Activated CD4-positive, alpha-beta memory T cell treated with anti-CD3 and anti-CD28 coated beads for 36 hours (primary cell): ENCODE results near the gene TEX264. TPM values are rescaled to one million over a fixed set of nuclear protein-coding genes. Genes with fewer than 3 reads are reported as not detected.

ENCODE experiments used
- CTCF ChIA-PET: fragments of 350-600 bp; sonication (Branson Sonifier 250); formaldehyde crosslinking; loops from one replicate; lab custom pipeline; 2021; ENCODE audit warnings: antibody characterized with exemption, inconsistent platforms; lab: Charles Lee
- POLR2A ChIA-PET: fragments of 350-600 bp; sonication (Branson Sonifier 250); formaldehyde crosslinking; loops from one replicate; lab custom pipeline; 2021; ENCODE audit warnings: antibody characterized with exemption; lab: Charles Lee
- DNase-seq: peaks from one replicate; pipeline ENCODE4 v3.0.0-alpha.2; 2020
- H3K27ac Mint-ChIP-seq: one replicate; pipeline ENCODE4 v1.8.0; 2021; ENCODE audit warnings: mixed read lengths
- H3K27me3 Mint-ChIP-seq: one replicate; pipeline ENCODE4 v1.8.0; 2021; ENCODE audit warnings: mixed read lengths
- H3K36me3 Mint-ChIP-seq: one replicate; pipeline ENCODE4 v1.8.0; 2021; ENCODE audit warnings: mixed read lengths
- H3K4me1 Mint-ChIP-seq: one replicate; pipeline ENCODE4 v1.8.0; 2021; ENCODE audit warnings: low read depth, mixed read lengths
- H3K4me3 Mint-ChIP-seq: one replicate; pipeline ENCODE4 v1.8.0; 2021; ENCODE audit warnings: mild to moderate bottlenecking, mixed read lengths
- H3K9me3 Mint-ChIP-seq: one replicate; pipeline ENCODE4 v1.8.0; 2021; ENCODE audit warnings: mixed read lengths
- intact Hi-C: fragments of 100-400 bp; cut with micrococcal nuclease; formaldehyde crosslinking; loops from one replicate; pipeline ENCODE4 v1.15.1; 2023
- total RNA-seq, 2 experiments: library from RNA; stranded (reverse); gene quantifications; one replicate each; pipeline ENCODE4 v1.2.3, GENCODE V29; 2021

Gene TEX264
- total RNA-seq, 2 experiments from 2014 or later: 44.9 to 45.2 TPM

GRCh38 chr3:51659942-51660341 is 11.1 kb upstream of the TEX264 start:
- no peak overlapping the region for H3K27ac Mint-ChIP-seq
- ChIA-PET CTCF (interaction anchor here (0.7 kb wide), 1 partner anchor 10 kb away, joined by 3 read pairs; no protein-coding TSS in a partner anchor), POLR2A (no interaction called here)
- no peak overlapping the region for H3K4me3 Mint-ChIP-seq
- H3K36me3 Mint-ChIP-seq: peaks cover 41% of the 10 kb centered on the region
- intact Hi-C loops: no loop called here
- no peaks in the 10 kb centered on the region for H3K9me3 Mint-ChIP-seq
- no peaks in the 10 kb centered on the region for H3K27me3 Mint-ChIP-seq
- H3K4me1 Mint-ChIP-seq: no peaks in the 10 kb centered on the region
- DNase-seq: no peak

DNA sequence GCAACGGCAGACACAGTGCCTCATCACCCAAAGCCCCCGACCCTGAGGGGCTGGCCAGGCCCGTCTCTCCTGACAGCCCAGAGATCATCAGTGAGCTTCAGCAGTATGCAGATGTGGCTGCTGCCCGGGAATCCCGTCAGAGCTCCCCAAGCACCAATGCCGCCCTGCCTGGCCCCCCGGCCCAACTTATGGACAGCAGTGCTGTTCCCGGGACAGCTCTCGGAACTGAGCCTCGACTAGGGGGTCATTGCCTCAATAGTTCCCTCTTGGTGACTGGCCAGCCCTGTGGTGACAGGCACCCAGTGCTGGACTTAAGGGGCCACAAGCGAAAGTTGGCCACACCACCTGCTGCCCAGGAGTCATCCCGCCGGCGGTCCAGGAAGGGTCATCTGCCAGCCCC is 8.6 kb upstream of the TEX264 start:
- Mint-ChIP-seq H3K27ac (no peak overlapping the region), H3K4me3 (no peak overlapping the region), H3K36me3 (peaks cover 36% of the 10 kb centered on the region), H3K4me1 (no peaks in the 10 kb centered on the region), H3K9me3 (no peaks in the 10 kb centered on the region), H3K27me3 (no peaks in the 10 kb centered on the region)
- ChIA-PET CTCF (interaction anchor here (2.5 kb wide), 1 partner anchor 19 kb away, joined by 8 read pairs; no protein-coding TSS in a partner anchor), POLR2A (no interaction called here)
- DNase-seq: no peak
- intact Hi-C loops: no loop called here

DNA sequence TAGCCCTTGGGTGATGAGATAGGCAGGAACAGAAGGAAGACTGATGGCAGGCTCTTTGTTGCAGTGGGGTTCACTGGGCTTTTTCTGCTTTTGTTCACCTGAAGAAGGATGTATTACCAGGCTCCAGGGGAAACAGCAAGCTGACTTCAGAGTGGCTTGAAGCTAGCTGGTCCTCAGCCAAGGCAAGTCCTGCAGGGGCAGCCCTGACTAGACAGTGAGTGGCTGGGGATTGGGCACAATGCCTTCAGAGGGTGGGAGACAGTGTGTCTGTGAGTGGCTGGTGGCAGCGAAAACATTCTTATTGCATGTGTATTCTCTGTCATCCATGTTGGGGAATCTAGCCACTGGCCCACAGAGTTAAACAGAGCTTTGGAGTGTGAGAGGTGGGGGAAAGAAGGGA is 2.3 kb upstream of the TEX264 start:
- Mint-ChIP-seq H3K27me3 (no peaks in the 10 kb centered on the region), H3K4me1 (peaks cover 39% of the 10 kb centered on the region), H3K36me3 (peaks cover under 1% of the 10 kb centered on the region), H3K27ac (no peak overlapping the region), H3K4me3 (no peak overlapping the region), H3K9me3 (no peaks in the 10 kb centered on the region)
- intact Hi-C loops: loop anchor here (1.0 kb wide), 1 partner anchor 166 kb away; no protein-coding TSS in a partner anchor
- POLR2A ChIA-PET: interaction anchor here (2.9 to 4.1 kb wide), 2 partner anchors 13 to 168 kb away, joined by 12 to 37 read pairs; partner anchors contain the start of gene DCAF1
- CTCF ChIA-PET: interaction anchor here (0.6 to 12.9 kb wide), 13 partner anchors 9 to 167 kb away, joined by 3 to 261 read pairs (median 3); partner anchors contain the start of gene DCAF1
- no peak for DNase-seq

DNA sequence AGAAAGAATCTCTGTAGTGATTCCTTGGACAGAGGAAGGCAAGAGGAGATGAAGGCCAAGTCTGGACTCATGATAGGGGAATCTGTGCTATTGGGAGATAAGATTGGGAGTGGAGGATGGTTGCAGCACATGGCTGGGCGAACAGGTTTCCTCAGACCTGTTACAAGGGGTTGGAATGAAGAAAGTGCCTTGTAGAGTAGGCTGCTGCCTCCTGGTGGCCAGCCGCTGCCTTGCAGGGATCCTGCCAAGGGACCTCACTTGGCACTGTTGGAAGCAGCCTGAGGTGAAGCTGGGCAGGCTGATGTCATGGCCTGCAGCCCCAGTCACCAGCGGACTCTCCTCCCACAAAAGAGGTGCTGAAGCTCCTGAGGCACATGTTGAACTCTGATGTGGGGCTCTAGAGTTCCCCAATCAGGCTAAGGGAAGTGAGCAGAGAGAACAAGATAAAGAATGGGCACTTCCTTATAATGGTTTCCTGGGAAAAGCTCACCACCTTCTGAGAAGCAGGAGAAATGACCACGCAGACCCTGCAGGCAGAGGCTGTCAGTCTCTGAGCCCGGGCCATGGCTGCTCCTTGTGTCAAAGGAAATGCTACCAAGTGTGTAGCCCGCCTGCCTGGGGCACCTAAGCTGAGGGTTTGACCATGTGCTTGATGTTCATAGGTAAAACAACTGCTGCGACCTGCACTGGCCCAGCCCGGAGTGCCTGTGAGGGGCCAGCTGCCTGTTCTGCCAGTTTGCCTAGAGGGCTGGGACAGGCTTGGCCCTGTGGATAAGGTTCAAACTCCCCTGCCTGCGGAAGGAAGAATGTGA is 1.6 kb upstream of the TEX264 start:
- POLR2A ChIA-PET: interaction anchor here (0.6 to 4.1 kb wide), 4 partner anchors 12 to 175 kb away, joined by 3 to 37 read pairs (median 8); partner anchors contain the start of gene DCAF1
- Mint-ChIP-seq H3K27ac (peak overlapping the region; percentile 11), H3K36me3 (no peaks in the 10 kb centered on the region), H3K4me1 (peaks cover 45% of the 10 kb centered on the region), H3K4me3 (no peak overlapping the region), H3K9me3 (no peaks in the 10 kb centered on the region), H3K27me3 (no peaks in the 10 kb centered on the region)
- intact Hi-C loops: loop anchor here (1.0 to 10.0 kb wide), 5 partner anchors 167 to 1052 kb away; partner anchors contain the start of genes ABHD14A, ABHD14B, MANF and MAPKAPK3
- CTCF ChIA-PET: interaction anchor here (0.5 to 12.9 kb wide), 32 partner anchors 8 to 282 kb away, joined by 3 to 261 read pairs (median 4); partner anchors contain the start of genes DCAF1 and RAD54L2
- peak; percentile 91 for DNase-seq

GRCh38 chr3:51670053-51670822 is 814 bp upstream of the TEX264 start:
- H3K9me3 Mint-ChIP-seq: no peaks in the 10 kb centered on the region

DNA sequence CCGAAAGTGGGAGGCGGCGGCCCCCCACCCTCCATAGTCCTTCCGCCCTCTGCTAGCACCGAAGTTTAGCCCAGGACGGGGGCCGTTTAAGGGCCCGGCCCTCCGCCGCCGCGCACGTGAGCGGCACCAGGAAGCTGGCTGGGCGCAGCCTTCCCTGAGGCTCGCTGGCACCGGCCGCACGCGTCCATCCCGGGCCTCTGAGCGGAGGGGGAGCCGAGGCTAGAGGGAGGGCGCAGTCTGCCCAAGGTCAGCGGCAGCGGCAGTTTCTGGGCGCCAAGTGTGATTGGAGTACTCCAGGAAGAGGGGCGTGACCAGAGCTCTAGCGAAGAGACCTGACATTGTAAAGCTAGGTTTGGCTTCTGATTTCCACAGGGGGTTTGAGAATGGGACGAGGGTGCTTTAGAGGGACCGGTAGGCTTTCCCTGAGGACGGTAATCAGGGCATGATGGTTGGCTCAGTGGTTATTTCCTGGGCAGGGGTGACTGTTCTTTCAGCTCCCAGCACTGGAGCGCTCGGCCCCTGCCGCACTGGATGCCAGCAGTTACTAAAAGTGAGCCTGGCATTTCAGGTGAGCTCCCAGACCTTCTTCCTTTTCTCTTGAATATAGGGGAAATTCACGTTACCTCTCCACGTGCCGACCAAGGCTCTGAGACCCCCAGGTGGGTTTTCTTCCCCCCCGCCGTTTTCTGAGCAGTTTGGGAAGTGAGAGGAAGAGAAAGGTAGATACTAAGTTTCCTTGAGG is 853 bp downstream of the TEX264 start:
- Mint-ChIP-seq H3K9me3 (no peaks in the 10 kb centered on the region), H3K4me1 (peaks cover 68% of the 10 kb centered on the region), H3K27ac (peak overlapping the region; percentile 89), H3K4me3 (peak overlapping the region; percentile 87), H3K36me3 (peaks cover 13% of the 10 kb centered on the region), H3K27me3 (no peaks in the 10 kb centered on the region)
- POLR2A ChIA-PET: interaction anchor here (1.2 to 4.1 kb wide), 5 partner anchors 10 to 280 kb away, joined by 3 to 37 read pairs (median 4); partner anchors contain the start of gene DCAF1
- peak; percentile 68 for DNase-seq
- intact Hi-C loops: loop anchor here (1.0 to 10.0 kb wide), 5 partner anchors 10 to 1055 kb away; partner anchors contain the start of genes ABHD14A, ABHD14B, MANF and MAPKAPK3
- CTCF ChIA-PET: interaction anchor here (1.0 to 12.9 kb wide), 4 partner anchors 10 to 170 kb away, joined by 4 to 261 read pairs (median 86); partner anchors contain the start of gene DCAF1

More at GRCh38 chr3:51670053-51670822, 814 bp upstream of the TEX264 start:
- H3K4me1 Mint-ChIP-seq: peaks cover 53% of the 10 kb centered on the region
- intact Hi-C loops: loop anchor here (2.0 to 10.0 kb wide), 4 partner anchors 275 to 1053 kb away; partner anchors contain the start of genes ABHD14A, ABHD14B, MANF and MAPKAPK3
- peak; percentile 35 for DNase-seq
- peak overlapping the region; percentile 76 for H3K27ac Mint-ChIP-seq
- H3K4me3 Mint-ChIP-seq: peak overlapping the region; percentile 69
- no peaks in the 10 kb centered on the region for H3K27me3 Mint-ChIP-seq
- peaks cover 3% of the 10 kb centered on the region for H3K36me3 Mint-ChIP-seq
- ChIA-PET POLR2A (interaction anchor here (2.9 to 4.1 kb wide), 2 partner anchors 11 to 170 kb away, joined by 12 to 37 read pairs; partner anchors contain the start of gene DCAF1), CTCF (interaction anchor here (0.8 to 12.9 kb wide), 25 partner anchors 11 to 169 kb away, joined by 3 to 261 read pairs (median 5); partner anchors contain the start of genes DCAF1 and RAD54L2)

- peak overlapping the region; percentile 36 for H3K27ac Mint-ChIP-seq
- peaks cover 77% of the 10 kb centered on the region for H3K4me1 Mint-ChIP-seq
- H3K9me3 Mint-ChIP-seq: no peaks in the 10 kb centered on the region
- no peaks in the 10 kb centered on the region for H3K27me3 Mint-ChIP-seq
- H3K36me3 Mint-ChIP-seq: peaks cover 13% of the 10 kb centered on the region
- CTCF ChIA-PET: interaction anchor here (1.0 to 12.9 kb wide), 5 partner anchors 8 to 172 kb away, joined by 3 to 261 read pairs (median 4); partner anchors contain the start of gene DCAF1
- intact Hi-C loops: loop anchor here (5.0 to 10.0 kb wide), 3 partner anchors 272 to 1056 kb away; partner anchors contain the start of genes ABHD14A, ABHD14B, MAPKAPK3 and PARP3
- POLR2A ChIA-PET: interaction anchor here (1.2 to 1.7 kb wide), 2 partner anchors 8 to 11 kb away, joined by 3 to 14 read pairs; no protein-coding TSS in a partner anchor
- peak overlapping the region; percentile 30 for H3K4me3 Mint-ChIP-seq
- DNase-seq: no peak
Observed at GRCh38 chr3:51673181-51673801, 2.2 kb downstream of the TEX264 start.

DNA sequence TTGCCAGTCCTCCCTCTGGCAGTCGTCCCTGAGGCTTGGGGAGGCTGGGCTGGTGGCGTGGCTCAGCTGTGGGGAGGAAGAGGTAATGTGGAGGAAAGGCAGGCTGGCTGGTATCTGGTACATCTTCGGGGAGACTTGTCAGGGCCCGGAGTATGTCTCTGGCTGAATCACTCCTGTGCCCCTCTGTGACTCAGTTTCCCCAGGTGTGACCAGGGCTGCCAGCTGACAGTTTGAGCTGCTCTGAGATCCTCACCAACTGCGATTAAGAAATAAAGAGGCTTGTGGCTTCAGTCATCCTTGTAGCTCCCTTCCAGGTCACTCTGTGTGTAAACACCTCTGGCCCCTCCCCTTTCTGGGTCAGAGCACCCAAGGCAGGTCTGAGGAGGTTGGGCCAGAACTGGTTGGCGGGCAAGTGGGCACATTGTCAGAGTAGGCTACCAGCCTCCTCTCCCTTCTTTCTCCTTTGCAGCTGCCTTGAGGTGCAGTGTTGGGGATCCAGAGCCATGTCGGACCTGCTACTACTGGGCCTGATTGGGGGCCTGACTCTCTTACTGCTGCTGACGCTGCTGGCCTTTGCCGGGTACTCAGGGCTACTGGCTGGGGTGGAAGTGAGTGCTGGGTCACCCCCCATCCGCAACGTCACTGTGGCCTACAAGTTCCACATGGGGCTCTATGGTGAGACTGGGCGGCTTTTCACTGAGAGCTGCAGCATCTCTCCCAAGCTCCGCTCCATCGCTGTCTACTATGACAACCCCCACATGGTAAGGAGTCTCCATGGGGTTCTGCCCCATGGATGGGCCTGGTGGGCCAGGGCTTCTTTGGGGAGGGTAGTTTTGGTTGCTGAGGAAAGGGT is 3.0 kb downstream of the TEX264 start:
- intact Hi-C loops: loop anchor here (5.0 to 10.0 kb wide), 3 partner anchors 271 to 1057 kb away; partner anchors contain the start of genes ABHD14A, ABHD14B, MAPKAPK3 and PARP3
- Mint-ChIP-seq H3K27me3 (no peaks in the 10 kb centered on the region), H3K27ac (peak overlapping the region; percentile 36), H3K4me3 (no peak overlapping the region), H3K9me3 (no peaks in the 10 kb centered on the region), H3K4me1 (peaks cover 79% of the 10 kb centered on the region), H3K36me3 (peaks cover 14% of the 10 kb centered on the region)
- no peak for DNase-seq
- ChIA-PET CTCF (interaction anchor here (1.1 to 12.9 kb wide), 6 partner anchors 8 to 172 kb away, joined by 3 to 261 read pairs (median 6); partner anchors contain the start of gene DCAF1), POLR2A (interaction anchor here (1.6 to 2.1 kb wide), 2 partner anchors 12 to 175 kb away, joined by 6 to 8 read pairs; partner anchors contain the start of gene DCAF1)

- Mint-ChIP-seq H3K27me3 (no peaks in the 10 kb centered on the region), H3K4me1 (peaks cover 76% of the 10 kb centered on the region), H3K36me3 (peaks cover 14% of the 10 kb centered on the region), H3K9me3 (no peaks in the 10 kb centered on the region), H3K4me3 (no peak overlapping the region), H3K27ac (peak overlapping the region; percentile 89)
- DNase-seq: peak; percentile 64
- ChIA-PET POLR2A (interaction anchor here (1.0 to 2.1 kb wide), 3 partner anchors 11 to 290 kb away, joined by 4 to 8 read pairs (median 6); partner anchors contain the start of genes DCAF1 and MANF), CTCF (interaction anchor here (0.6 to 12.9 kb wide), 4 partner anchors 11 to 174 kb away, joined by 3 to 261 read pairs (median 5); partner anchors contain the start of gene DCAF1)
- intact Hi-C loops: loop anchor here (1.0 to 10.0 kb wide), 3 partner anchors 11 to 300 kb away; partner anchors contain the start of genes ABHD14A, ABHD14B, PARP3 and RRP9
Observed at GRCh38 chr3:51675201-51675611, 4.2 kb downstream of the TEX264 start.
